Tibial nerve (tissue), 4 donors: ENCODE measurements around the gene PXDC1.

Experiments
- EP300 ChIP-seq, 2 donors: sonication (generic); formaldehyde crosslinking; IDR thresholded peaks; one replicate each; pipeline ENCODE4 v1.6.1; 2017; ENCODE audit warnings: antibody characterized with exemption in 2 of 2, mild to moderate bottlenecking in 1 of 2
- POLR2A ChIP-seq, 2 donors: fragments of 450-650 bp; IDR thresholded peaks; one replicate each; pipeline ENCODE4 v1.6.1; 2017; ENCODE audit warnings: antibody characterized with exemption in 2 of 2, mild to moderate bottlenecking in 2 of 2, moderate library complexity in 2 of 2
- TF ChIP-seq, protein P1 (sequence below), 5 experiments: fragments of 200-600 bp in 3 of 5; fragments of 450-650 bp in 2 of 5; sonication (generic) in 3 of 5; IDR thresholded peaks; one replicate each; pipeline ENCODE4 v1.5.1; 2016 to 2019; ENCODE audit warnings: antibody characterized with exemption in 5 of 5, mild to moderate bottlenecking in 3 of 5, moderate library complexity in 2 of 5

DNA sequence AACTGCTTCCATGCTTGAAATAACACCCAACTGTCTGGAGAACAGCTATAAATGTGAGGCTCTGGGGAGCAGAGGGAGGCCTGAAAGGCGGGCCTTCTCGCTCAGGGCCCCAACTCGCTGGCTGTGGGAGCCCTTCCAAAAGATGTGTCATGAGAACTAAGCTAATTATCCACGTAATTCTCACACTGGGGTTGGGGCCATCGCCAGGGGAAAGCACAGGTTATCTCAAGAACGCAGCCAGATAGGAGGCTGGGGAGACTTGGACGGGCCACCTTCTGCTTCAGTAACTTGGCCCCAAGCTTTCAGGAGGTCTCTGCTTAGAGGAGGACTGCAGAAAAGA lies 1.6 kb downstream of the PXDC1 start:
- TF ChIP-seq POLR2A (IDR thresholded peaks at IDR 0.05) (no peak), EP300 (IDR thresholded peaks at IDR 0.05) (no peak)
- TF ChIP-seq, protein P1, sequence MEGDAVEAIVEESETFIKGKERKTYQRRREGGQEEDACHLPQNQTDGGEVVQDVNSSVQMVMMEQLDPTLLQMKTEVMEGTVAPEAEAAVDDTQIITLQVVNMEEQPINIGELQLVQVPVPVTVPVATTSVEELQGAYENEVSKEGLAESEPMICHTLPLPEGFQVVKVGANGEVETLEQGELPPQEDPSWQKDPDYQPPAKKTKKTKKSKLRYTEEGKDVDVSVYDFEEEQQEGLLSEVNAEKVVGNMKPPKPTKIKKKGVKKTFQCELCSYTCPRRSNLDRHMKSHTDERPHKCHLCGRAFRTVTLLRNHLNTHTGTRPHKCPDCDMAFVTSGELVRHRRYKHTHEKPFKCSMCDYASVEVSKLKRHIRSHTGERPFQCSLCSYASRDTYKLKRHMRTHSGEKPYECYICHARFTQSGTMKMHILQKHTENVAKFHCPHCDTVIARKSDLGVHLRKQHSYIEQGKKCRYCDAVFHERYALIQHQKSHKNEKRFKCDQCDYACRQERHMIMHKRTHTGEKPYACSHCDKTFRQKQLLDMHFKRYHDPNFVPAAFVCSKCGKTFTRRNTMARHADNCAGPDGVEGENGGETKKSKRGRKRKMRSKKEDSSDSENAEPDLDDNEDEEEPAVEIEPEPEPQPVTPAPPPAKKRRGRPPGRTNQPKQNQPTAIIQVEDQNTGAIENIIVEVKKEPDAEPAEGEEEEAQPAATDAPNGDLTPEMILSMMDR (IDR thresholded peaks at IDR 0.05): no peak
